Neutrophil (primary cell): ENCODE data around the gene TTLL4.

Experiments used
- H3K27ac ChIP-seq: fragments of 200-600 bp; sonication (generic); 2 replicates; pipeline ENCODE4 v1.5.1; 2016; ENCODE audit warnings: mild to moderate bottlenecking, moderate library complexity
- H3K27me3 ChIP-seq: fragments of 200-600 bp; sonication (generic); 2 replicates; pipeline ENCODE4 v1.6.0; 2016; ENCODE audit warnings: mild to moderate bottlenecking
- H3K36me3 ChIP-seq: fragments of 200-600 bp; sonication (generic); 2 replicates; pipeline ENCODE4 v1.5.1; 2017
- H3K4me1 ChIP-seq, 2 experiments: fragments of 200-600 bp in 1 of 2; sonication (generic) in 1 of 2; 1 replicate in 1 of 2; 2 replicates in 1 of 2; pipeline versions ENCODE4 v1.5.1 to v1.6.1; 2013 to 2016; ENCODE audit warnings: low read depth in 1 of 2, low read length in 1 of 2, mild to moderate bottlenecking in 1 of 2, moderate library complexity in 1 of 2; ENCODE audit not compliant: control insufficient read depth in 1 of 2, insufficient read depth in 1 of 2
- H3K4me3 ChIP-seq, 2 experiments: fragments of 200-600 bp in 1 of 2; sonication (generic) in 1 of 2; 1 replicate in 1 of 2; 2 replicates in 1 of 2; pipeline ENCODE4 v1.5.1; 2013 to 2016; ENCODE audit warnings: low read depth in 1 of 2, low read length in 1 of 2, mild to moderate bottlenecking in 1 of 2, moderate library complexity in 1 of 2
- H3K9me3 ChIP-seq: fragments of 200-600 bp; sonication (generic); 2 replicates; pipeline ENCODE4 v1.5.1; 2016
- CTCF ChIP-seq: fragments of 200-600 bp; sonication (generic); IDR thresholded peaks from 2 replicates; pipeline ENCODE4 v1.5.1; 2016; ENCODE audit warnings: antibody characterized with exemption

TTLL4 gene

GRCh38 chr2:218736531-218736930 lies 25.9 kb downstream of the TTLL4 start:
- Histone ChIP-seq H3K27ac (peak overlapping the region; percentile 54), H3K4me1 (peaks cover 36 to 40% of the 10 kb centered on the region in 2 experiments)

DNA sequence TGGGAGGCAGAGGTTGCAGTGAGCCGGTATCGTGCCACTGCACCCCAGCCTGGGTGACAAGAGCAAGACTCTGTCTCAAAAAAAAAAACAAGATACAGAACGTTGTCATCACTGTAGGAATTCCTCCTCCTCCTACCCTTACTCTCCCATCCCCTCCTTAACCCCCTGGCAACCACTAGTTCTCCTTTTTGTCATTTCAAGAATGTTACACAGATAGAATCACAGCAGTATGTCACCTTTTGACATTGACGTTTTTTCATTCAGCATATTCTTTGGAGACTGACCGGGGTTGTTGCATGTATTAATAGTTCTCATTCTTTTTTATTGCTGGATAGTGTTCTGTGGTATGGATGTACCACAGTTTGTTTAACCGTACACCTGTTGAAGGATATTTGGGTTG lies 32.4 kb downstream of the TTLL4 start:
- no peaks in the 10 kb centered on the region for H3K9me3 ChIP-seq
- no peaks in the 10 kb centered on the region for H3K27me3 ChIP-seq
- H3K4me1 ChIP-seq = peaks cover 60 to 62% of the 10 kb centered on the region in 2 experiments
- no peak overlapping the region for H3K4me3 ChIP-seq
- peak overlapping the region; percentile 97 for H3K27ac ChIP-seq
- H3K36me3 ChIP-seq = no peaks in the 10 kb centered on the region
- TF ChIP-seq CTCF = no peak

More at GRCh38 chr2:218736531-218736930, 25.9 kb downstream of the TTLL4 start:
- no peak for TF ChIP-seq CTCF
- no peak overlapping the region for H3K4me3 ChIP-seq
- H3K36me3 ChIP-seq = no peaks in the 10 kb centered on the region
- H3K27me3 ChIP-seq = no peaks in the 10 kb centered on the region
- H3K9me3 ChIP-seq = no peaks in the 10 kb centered on the region

DNA sequence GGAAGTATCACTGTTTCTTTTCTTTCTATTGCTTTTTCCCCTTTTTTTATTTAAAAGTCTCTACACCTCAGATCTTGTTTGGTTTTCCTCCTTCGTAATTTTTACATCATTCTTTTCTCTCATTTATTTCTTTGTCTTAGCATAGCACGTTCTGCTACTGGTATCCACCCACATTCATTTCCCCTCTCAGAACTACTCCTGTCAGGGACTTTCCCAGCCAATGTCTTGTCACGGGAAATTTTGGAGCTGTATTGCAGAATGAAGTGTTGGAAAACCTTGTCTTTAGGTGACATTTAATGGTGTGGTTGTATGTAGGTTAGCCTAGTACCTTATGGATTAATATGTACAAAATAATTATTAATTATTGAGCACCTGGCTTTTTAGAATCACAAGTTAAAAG lies 34.0 kb downstream of the TTLL4 start:
- Histone ChIP-seq H3K4me3 (peak overlapping the region; percentile 4 to 50), H3K4me1 (peaks cover 71 to 74% of the 10 kb centered on the region in 2 experiments), H3K27me3 (no peaks in the 10 kb centered on the region), H3K9me3 (no peaks in the 10 kb centered on the region), H3K36me3 (peaks cover 10% of the 10 kb centered on the region), H3K27ac (peak overlapping the region; percentile 97)
- TF ChIP-seq CTCF = no peak

GRCh38 chr2:218745160-218745558 lies 34.5 kb downstream of the TTLL4 start:
- TF ChIP-seq CTCF = no peak
- Histone ChIP-seq H3K36me3 (peaks cover 15% of the 10 kb centered on the region), H3K27ac (peak overlapping the region; percentile 97), H3K4me1 (peaks cover 74 to 75% of the 10 kb centered on the region in 2 experiments), H3K27me3 (no peaks in the 10 kb centered on the region), H3K4me3 (peak overlapping the region; percentile 17 to 50), H3K9me3 (no peaks in the 10 kb centered on the region)

DNA sequence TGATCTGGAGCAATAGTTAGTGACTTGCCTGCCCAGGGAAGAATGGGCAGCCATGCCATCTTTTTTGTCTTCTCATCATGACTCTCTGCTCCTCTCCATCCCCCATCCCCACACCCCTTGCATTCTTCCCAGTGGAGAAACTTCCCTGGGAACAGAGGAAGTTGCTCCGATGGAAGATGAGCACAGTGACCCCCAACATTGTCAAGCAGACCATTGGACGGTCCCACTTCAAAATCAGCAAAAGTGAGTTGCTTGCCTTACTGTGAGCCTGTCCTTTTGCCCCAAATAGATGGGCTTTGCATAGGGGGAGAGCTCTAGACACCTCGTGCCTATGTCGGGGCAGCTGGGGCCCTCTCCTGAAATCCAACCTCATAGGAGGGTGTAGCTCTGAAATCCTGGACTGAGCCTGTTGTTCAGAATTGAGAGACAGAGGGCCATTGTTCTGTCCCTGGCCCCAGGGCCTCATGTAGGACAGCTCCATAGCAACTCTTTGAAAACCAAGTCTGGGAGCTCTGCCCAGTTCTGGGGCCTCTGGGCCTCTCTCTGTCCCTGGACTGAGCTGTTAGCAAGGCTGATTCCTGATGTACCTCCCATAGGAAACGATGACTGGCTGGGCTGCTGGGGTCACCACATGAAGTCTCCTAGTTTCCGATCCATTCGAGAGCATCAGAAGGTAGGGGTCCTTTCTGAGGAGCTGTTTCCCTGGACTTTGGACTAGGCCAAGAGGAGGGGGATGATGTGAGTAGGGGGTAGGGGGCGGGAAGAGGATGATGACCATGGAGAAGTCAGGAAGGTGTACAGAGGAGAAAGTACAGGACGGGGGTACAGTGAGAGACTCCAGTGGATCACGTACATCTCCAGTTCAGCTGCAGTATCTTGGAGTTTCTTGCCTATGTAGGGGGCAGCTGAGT lies 35.2 kb downstream of the TTLL4 start:
- H3K9me3 ChIP-seq = no peaks in the 10 kb centered on the region
- H3K27ac ChIP-seq = peak overlapping the region; percentile 97
- peak overlapping the region; percentile 17 to 50 for H3K4me3 ChIP-seq
- TF ChIP-seq CTCF = no peak
- peaks cover 16% of the 10 kb centered on the region for H3K36me3 ChIP-seq
- no peaks in the 10 kb centered on the region for H3K27me3 ChIP-seq
- peaks cover 74 to 77% of the 10 kb centered on the region in 2 experiments for H3K4me1 ChIP-seq
